Ascending aorta (tissue), 2 donors: Measurements from ENCODE around the gene GNAI2. TPM values are rescaled to one million over a fixed set of nuclear protein-coding genes. Genes with fewer than 3 reads are reported as not detected.
A peak's percentile ranks its signal among the peaks of the same experiment; 100 is the strongest.
"Not testable (repeated sequence)": the region's sequence is repeated elsewhere in the genome, so short reads cannot be mapped to it uniquely, and the experiment has no call there.

Experiments
- DNase-seq, 2 donors: peaks; one replicate each; pipeline ENCODE4 v3.0.0-alpha.2; 2019; ENCODE audit warnings: low spot score in 2 of 2
- H3K27ac ChIP-seq, 2 donors: fragments of 200-600 bp; sonication (generic); one replicate each; pipeline ENCODE4 v1.5.1; 2016 to 2017; ENCODE audit warnings: mild to moderate bottlenecking in 1 of 2
- H3K27me3 ChIP-seq: fragments of 200-600 bp; sonication (generic); one replicate; pipeline ENCODE4 v1.5.1; 2017
- H3K36me3 ChIP-seq, 2 donors: fragments of 200-600 bp; sonication (generic); one replicate each; pipeline ENCODE4 v1.5.1; 2016
- H3K4me1 ChIP-seq, 2 donors: fragments of 200-600 bp; sonication (generic); one replicate each; pipeline ENCODE4 v1.5.1; 2016 to 2017; ENCODE audit warnings: mild to moderate bottlenecking in 1 of 2
- H3K4me3 ChIP-seq, 2 donors: fragments of 200-600 bp; sonication (generic); one replicate each; pipeline ENCODE4 v1.5.1; 2016 to 2017; ENCODE audit warnings: mild to moderate bottlenecking in 1 of 2
- H3K9me3 ChIP-seq, 2 donors: fragments of 200-600 bp; sonication (generic); one replicate each; pipeline ENCODE4 v1.5.1; 2016
- intact Hi-C: fragments of 100-400 bp; cut with DNase I; formaldehyde crosslinking; loops from one replicate; pipeline ENCODE4 v1.15.1; 2023
- total RNA-seq: library from RNA; depleted of rRNA; stranded (reverse); fragments of >200 nt; gene quantifications from one replicate; pipeline ENCODE4 v1.1.0, GENCODE V29; 2016
- TF ChIP-seq, protein P1 (sequence below), 3 experiments: fragments of 200-600 bp in 2 of 3; fragments of 450-650 bp in 1 of 3; sonication (generic) in 2 of 3; IDR thresholded peaks; one replicate each; pipeline ENCODE4 v1.5.1; 2016 to 2019; ENCODE audit warnings: antibody characterized with exemption in 3 of 3, mild to moderate bottlenecking in 1 of 3, moderate library complexity in 1 of 3

Gene GNAI2
- total RNA-seq, 1 donor from 2014 or later, result 283 TPM

DNA sequence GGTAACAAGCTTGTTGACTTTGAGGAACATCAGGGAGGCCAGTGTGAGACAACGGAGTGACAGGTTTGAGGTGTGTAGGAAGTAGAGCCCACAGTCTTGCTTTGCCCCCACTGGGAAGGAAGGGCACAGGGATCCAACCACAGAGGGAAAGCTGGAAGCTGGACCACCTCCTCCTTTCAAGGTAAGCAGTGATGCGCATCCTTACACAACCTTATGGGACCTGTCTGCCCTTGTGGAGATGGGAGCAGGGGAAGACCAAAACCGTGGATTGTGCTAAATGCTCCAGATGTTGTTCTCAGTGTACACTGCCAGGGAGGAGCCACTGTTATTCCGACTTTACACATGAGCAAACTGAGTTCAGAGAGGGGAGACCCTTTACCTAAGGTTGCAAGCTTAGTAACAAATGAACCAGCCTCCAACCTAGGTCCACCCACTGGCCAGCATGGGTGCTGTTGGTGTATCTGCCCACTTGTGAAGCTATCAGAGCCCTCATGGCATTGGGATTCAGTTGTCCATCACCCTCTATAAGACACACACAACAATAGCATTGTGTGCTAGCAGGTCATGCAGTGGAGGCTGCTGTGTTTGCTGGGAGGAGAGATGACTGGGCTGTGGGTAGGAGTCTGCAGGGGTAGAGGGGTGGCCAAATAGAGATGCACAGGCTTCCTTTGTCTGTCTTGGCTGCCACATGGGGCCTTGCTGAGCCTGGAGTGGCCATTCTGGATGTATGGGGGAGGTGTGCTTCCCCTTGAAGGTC, 42.3 kb downstream of the GNAI2 start:
- TF ChIP-seq, protein P1, sequence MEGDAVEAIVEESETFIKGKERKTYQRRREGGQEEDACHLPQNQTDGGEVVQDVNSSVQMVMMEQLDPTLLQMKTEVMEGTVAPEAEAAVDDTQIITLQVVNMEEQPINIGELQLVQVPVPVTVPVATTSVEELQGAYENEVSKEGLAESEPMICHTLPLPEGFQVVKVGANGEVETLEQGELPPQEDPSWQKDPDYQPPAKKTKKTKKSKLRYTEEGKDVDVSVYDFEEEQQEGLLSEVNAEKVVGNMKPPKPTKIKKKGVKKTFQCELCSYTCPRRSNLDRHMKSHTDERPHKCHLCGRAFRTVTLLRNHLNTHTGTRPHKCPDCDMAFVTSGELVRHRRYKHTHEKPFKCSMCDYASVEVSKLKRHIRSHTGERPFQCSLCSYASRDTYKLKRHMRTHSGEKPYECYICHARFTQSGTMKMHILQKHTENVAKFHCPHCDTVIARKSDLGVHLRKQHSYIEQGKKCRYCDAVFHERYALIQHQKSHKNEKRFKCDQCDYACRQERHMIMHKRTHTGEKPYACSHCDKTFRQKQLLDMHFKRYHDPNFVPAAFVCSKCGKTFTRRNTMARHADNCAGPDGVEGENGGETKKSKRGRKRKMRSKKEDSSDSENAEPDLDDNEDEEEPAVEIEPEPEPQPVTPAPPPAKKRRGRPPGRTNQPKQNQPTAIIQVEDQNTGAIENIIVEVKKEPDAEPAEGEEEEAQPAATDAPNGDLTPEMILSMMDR (IDR thresholded peaks at IDR 0.05), result no peak
- Histone ChIP-seq H3K36me3 (peaks cover 0 to 11% of the 10 kb centered on the region in 2 donors), H3K27ac (peak overlapping the region in 1 of 2 donors; percentile 67), H3K27me3 (no peaks in the 10 kb centered on the region), H3K4me3 (no peak overlapping the region), H3K4me1 (peaks cover 5 to 9% of the 10 kb centered on the region in 2 donors), H3K9me3 (no peaks in the 10 kb centered on the region)
- intact Hi-C loops, result no loop called here
- no peak for DNase-seq

DNA sequence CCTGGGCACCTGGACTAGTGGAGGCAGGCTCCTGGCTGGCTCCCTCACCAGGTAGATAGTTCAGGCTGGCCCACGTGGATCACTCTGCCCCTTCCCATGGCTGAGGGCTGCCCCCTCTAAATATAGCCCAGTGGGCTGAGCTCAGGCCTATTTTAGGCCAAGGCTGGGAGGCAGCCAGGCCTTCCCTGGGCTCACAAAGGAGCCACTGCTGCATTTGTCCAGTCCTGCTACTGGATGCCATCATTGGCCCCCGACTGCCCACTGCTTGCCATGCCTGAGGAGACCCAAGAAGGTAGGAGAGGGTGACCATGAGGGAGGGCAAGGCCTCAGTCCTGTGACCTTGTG, 42.8 kb downstream of the GNAI2 start, which contains the start of gene LSMEM2:
Gene LSMEM2 (plus strand): TSS at position 208 of the 345 bp plus-strand sequence. CDS start 27 bp downstream, at position 235.
- no peaks in the 10 kb centered on the region for H3K27me3 ChIP-seq
- TF ChIP-seq, protein P1 (IDR thresholded peaks at IDR 0.05), result no peak
- peaks cover 3 to 9% of the 10 kb centered on the region in 2 donors for H3K4me1 ChIP-seq
- DNase-seq, result no peak
- peaks cover 0 to 11% of the 10 kb centered on the region in 2 donors for H3K36me3 ChIP-seq
- peak within 1 kb of the TSS; percentile 48 to 67 for H3K27ac ChIP-seq
- H3K4me3 ChIP-seq, result no peak within 1 kb of the TSS
- intact Hi-C loops, result no loop called here
- no peaks in the 10 kb centered on the region for H3K9me3 ChIP-seq

DNA sequence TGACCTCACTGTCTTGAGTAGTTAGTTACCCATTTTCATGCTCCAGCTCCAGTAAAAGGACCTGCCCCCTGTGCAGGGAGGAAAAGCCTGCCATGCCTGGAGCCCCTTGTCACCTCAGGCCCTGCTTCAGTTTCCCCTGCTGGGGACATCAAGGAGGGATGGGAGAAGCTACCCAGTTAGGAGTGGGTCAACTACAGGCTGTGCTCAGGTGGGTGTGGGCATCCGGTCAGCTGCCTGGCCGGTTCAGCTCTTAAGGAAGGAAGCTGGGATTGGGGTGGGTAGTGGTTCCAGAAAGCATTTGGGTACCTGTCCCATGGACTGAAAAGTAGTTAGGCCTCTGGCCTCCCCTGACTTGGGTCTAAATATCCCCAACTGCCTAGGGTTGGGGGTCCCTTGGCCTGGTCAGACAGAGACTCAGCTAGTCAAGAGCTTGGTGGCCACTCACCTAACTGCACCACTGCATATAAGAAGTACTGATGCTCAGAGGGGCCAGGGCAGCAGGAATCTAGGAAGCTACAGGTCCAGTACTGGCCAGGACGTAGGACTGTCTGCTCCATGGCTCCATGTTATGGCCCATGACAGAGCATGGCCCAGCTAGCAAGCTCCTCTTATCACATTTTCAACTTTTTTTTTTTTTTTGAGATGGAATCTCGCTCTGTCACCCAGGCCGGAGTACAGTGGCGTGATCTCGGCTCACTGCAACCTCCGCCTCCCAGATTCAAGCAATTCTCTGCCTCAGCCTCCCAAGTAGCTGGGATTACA, 43.4 kb downstream of the GNAI2 start:
- intact Hi-C loops, result no loop called here
- H3K27me3 ChIP-seq, result no peaks in the 10 kb centered on the region
- TF ChIP-seq, protein P1 (IDR thresholded peaks at IDR 0.05), result no peak
- H3K4me1 ChIP-seq, result peaks cover 3 to 9% of the 10 kb centered on the region in 2 donors
- no peak overlapping the region for H3K4me3 ChIP-seq
- H3K9me3 ChIP-seq, result no peaks in the 10 kb centered on the region
- no peak for DNase-seq
- peaks cover 0 to 11% of the 10 kb centered on the region in 2 donors for H3K36me3 ChIP-seq
- H3K27ac ChIP-seq, result peak overlapping the region; percentile 48 to 67

DNA sequence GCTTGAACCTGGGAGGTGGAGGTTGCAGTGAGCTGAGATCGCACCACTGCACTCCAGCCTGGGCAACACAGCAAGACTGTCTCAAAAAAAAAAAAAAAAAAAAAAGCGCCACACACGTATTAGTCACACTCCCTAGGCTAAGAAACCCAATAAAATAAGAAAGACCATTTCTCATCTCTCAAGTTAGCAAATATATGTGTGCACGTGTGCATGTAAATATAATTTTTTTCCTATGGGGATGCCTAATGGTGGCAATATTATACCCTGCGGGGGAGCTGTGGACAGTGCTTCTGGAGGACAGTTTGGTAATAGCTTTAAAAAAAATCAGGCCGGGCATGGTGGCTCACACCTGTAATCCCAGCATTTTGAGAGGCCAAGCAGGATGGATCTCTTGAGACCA, 48.1 kb downstream of the GNAI2 start:
- H3K36me3 ChIP-seq, result peaks cover 20 to 25% of the 10 kb centered on the region in 2 donors
- H3K27ac ChIP-seq, H3K4me3 ChIP-seq, DNase-seq, H3K27me3 ChIP-seq, H3K9me3 ChIP-seq, H3K4me1 ChIP-seq, intact Hi-C loops: not testable (repeated sequence)

DNA sequence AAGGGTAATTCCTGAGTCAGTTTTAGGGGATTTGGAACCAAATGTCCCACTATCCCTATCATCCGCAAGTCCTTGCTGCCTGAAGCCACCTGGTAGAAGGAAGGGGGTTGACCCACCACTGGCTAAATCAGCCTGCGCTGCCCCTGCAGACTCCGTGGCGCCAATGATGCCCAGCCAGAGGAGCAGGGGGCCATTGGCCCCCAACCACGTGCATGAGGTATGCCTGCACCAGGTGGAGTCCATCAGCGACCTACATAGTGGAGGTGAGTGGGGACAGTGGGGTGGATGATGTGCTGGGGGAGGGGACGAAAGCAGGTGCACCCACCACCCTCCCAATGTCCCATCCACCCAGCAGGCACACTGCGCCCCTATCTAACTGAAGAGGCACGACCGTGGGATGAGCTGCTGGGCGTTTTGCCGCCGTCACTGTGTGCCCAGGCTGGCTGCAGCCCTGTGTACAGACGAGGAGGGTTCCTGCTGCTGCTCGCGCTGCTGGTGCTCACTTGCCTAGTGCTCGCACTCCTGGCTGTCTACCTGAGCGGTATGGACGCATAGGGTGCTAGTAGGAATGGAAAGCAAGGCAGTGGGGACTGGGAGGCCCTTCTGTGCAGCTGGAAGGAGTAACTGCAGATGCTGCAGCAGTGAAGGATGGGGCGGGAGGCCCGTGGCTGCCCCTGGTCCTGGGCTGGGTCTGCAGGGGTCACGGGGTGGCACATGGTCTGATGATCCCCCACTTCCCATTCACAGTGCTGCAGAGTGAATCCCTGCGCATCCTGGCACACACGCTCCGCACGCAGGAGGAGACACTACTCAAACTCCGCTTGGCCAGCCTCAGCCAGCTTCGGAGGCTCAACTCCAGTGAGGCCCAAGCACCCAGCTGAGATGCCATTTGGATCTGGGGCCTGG, 50.6 kb downstream of the GNAI2 start:
- Histone ChIP-seq H3K27ac (no peak overlapping the region), H3K9me3 (no peaks in the 10 kb centered on the region), H3K27me3 (no peaks in the 10 kb centered on the region), H3K4me1 (peaks cover 0 to 10% of the 10 kb centered on the region in 2 donors), H3K4me3 (no peak overlapping the region), H3K36me3 (peaks cover 25 to 35% of the 10 kb centered on the region in 2 donors)
- peak in 1 of 2 donors; percentile 63 for DNase-seq
- intact Hi-C loops, result no loop called here
- TF ChIP-seq, protein P1 (IDR thresholded peaks at IDR 0.05), result no peak
